HTERT RPE-1 (cell line): ENCODE data around the gene RBM7.

Source experiments
- in situ Hi-C: fragments of 300-500 bp; cut with MboI; formaldehyde crosslinking; loops from 4 replicates; pipeline ENCODE4 v1.14.3; 2020; ENCODE audit warnings: low sequenced_read_pairs

RBM7 gene

DNA sequence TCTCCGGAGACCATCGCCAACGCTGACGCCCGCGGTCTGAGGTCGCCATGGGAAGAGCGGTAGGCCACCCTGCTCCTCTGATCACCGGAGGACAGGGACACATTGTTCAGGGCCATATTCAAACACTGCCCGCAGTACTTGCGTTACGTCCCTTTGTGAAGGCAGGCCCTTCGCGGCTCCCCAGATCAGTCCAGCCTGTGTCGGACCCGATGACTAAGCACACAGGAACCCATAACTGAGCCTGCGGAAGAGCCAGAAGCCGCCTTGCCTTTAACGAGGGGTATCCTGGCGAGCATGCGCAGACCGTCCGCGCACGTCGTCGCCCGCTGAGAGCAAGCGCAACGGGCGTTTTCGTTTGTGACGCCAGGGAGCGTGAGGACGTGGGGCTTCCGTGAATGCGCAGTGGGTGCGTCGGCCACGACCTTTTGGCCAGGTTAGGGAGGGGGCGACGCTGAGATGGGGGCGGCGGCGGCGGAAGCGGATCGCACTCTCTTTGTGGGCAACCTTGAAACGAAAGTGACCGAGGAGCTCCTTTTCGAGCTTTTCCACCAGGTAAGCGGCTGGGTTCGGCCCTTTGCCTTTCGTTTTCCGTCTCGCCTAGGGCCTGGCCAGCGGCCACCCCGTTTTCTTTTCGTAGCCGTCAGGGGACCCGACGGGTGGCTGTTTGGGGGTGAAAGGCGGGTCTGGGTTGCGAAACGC, at the start of gene RBM7, which contains the start of gene C11orf71:
TSS of gene RBM7 (plus strand) at position 451 of the 699 bp plus-strand sequence. CDS start at position 457, 6 bp downstream.
TSS of gene C11orf71 (minus strand) at position 296 of the 699 bp plus-strand sequence. CDS start at position 116, 180 bp downstream.
- in situ Hi-C loops = no loop called here

- in situ Hi-C loops = no loop called here
These were observed 47.0 kb upstream of the RBM7 start for GRCh38 chr11:114353443-114353842.

GRCh38 chr11:114354076-114354475, 46.4 kb upstream of the RBM7 start:
- in situ Hi-C loops = no loop called here

- in situ Hi-C loops = no loop called here
These were observed 41.8 kb upstream of the RBM7 start for GRCh38 chr11:114358716-114359115.

DNA sequence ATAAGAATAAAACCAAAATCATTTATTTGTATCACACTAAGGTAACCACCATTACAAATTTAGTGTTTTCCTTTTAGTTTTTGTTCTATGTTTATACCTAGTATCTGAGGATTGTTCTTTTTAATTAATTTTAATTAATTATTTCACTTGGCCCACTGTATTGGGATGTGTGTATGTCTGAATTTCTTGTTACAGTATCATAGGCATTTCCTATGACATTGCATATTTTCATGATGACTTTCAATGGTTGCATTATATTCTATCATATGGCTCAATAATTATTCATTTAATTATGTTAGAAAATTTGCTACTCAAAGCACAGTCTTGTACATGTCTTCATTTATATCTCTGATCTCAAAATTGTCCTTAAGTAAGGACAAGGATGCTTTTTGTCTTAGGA, 41.1 kb upstream of the RBM7 start:
- in situ Hi-C loops = no loop called here

- in situ Hi-C loops = no loop called here
These were observed 38.1 kb upstream of the RBM7 start for GRCh38 chr11:114362326-114362725.

DNA sequence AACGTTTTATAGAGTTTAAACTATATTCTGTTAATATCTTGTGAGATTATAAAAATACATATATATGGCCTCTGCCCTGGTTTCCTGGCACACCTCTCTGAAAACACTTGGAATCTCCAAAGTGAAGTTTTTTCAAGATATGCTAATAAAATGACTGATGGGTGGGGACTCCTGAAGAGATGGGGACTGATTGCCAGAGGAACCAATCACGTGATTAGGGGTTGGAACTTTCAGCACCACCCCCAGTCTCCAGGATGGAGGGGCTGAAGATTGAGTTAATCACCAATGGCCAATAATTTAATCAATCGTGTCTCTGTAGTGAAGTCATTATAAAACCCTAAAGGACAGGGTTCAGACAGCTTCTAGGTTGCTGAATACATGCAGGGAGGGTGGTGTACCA, 37.5 kb upstream of the RBM7 start:
- in situ Hi-C loops = no loop called here

GRCh38 chr11:114366331-114367243, 33.9 kb upstream of the RBM7 start:
- in situ Hi-C loops = no loop called here

DNA sequence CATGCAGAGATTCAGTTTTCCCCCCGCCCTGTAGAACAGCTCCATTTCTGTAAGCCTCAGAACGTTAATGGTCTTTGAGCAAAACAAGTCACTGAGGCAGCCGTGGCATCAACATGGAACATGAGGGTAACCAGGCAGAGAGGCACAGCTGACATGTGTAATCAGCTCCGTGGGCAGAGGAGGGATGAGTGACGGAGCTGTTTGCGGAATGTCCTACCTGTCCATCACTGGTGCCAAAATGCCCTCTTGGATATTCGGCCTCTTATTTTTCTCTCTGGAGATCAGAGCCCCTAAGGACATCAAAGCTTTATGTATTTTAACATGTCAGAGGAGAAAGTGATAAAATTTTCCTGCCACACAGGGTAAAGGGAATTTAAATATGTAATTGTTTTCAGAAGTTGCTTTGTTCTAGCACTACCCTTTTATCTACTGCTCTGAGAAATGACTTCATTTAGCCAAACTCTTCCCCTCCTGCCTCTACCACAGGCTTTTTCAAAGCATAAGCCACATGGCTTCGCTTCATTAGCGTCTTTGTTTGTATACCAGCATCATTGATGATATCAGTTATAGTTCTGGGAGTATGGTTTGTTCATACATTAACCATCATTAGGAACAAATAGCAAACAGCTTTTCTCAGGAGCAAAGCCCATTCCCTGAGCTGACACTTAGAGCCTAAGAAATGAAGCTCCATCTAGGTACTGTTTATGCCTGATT, 33.1 kb upstream of the RBM7 start:
- in situ Hi-C loops = no loop called here

DNA sequence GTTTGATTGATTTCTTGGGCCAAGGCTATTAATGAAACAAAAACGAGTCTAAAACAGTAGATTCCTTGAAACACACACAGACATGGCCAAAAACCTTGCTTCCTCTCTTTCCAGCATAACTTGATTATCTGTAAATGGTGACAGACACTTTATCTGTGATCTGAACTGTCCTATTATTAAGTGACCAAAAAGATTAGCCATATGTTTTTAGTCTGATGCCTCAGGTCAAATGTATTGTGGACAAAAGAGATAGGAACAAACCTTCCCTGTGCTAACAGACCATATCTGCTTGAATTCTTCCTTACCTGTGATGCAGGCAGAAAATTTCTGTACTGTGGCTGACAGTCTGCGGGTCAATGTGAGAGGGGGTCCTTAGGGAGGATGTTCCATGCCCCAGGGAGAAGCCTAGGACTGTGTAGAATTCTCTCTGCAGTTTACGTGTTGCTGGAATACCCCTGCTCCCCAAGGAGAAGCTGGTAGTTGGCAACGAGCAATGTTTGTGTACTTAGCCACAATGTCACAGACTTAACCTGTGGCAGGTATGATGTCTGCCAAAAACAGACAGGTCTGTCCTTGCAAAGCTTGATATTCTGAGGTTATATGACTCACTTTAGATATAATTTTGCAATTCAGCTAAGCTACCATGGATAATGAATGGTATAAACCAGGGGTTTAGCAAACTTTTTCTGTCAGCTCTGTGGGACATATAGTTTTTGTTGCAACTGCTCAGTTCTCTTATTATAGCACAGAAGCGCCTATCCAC, 31.4 kb upstream of the RBM7 start:
- in situ Hi-C loops = no loop called here

GRCh38 chr11:114375052-114375451, 25.4 kb upstream of the RBM7 start:
- in situ Hi-C loops = no loop called here

DNA sequence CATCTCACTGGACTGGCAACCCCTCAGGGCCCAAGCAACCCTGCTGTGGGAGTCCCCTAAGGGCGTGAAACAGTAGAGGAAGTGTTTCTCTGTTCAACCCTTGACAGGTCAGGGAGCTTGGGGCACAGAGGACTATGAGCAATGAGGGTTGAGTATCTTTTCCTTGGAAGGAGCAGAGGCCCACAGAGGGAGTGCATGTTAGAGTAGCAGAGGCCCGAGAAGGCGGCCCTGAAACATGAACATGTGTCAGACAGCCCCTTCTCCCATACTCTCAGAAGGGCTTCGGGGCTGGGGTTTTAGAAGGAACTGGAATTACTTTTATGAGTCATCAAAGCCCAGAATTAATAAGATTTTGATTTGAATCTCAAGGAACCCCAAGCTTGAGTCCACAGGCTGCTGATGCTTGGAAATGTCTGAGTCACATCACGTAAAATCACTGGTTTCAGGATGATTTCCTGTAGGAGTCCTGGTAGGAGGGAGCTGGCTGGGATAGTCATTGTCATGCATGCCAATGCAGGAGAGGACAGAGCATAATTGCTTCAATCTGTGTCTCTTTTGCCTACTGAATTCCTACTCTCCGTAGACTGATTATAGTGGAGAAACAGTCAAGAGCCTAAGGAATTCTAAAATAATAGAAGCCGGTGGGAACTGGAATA, 22.7 kb upstream of the RBM7 start:
- in situ Hi-C loops = no loop called here

DNA sequence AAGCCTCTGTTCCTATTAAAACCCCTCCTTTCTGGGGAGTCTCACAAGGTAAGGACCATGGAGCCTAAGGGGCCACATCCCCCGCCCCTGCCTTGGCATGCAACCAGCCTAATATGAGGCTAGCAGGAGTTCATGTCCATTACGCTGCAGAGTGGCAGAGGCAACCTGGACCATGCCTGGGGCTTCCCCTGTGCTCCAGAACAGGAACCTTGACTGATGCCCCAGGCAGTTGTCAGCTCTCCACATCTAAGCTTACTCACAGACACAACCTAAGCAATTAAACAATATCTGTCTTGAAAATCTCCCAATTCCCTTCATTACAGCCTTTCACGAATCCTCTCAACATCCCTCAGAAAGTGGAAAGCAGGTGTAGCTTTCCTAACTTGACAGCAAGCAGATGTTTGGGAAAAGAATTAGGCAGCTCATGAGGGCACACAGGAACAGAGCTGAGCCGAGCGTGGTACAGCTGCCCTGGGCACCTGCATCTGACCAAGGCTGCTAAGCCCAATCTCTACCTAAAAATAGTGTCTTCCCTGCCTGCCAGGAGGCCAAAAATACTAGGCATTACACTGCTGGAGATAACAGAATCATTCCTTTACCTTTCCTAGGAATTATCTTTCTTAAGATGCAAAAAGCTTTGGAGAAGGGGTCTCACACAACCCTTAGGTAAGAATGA, 20.9 kb upstream of the RBM7 start:
- in situ Hi-C loops = no loop called here

- in situ Hi-C loops = no loop called here
These were observed 18.0 kb upstream of the RBM7 start for GRCh38 chr11:114382509-114382908.

DNA sequence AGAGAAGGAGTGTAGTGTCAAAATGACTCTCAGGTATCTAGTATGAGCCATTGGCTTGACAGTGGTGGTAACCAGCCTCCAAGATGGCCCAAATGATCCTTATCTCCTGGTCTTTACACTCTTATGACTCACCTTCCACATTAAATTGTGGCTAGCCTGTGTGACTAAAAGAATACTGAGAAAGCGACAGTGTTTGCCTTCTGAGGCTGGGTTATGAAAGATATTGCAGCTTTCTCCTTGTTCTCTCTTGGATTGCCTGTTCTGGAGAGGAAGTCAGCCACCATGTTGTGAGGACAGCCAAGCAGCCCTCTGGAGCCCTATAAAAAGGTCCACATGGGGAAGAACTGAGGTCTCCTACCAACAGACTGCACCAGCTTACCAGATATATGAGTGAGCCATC, 16.0 kb upstream of the RBM7 start:
- in situ Hi-C loops = no loop called here

- in situ Hi-C loops = no loop called here
These were observed 14.3 kb upstream of the RBM7 start for GRCh38 chr11:114386131-114386530.

DNA sequence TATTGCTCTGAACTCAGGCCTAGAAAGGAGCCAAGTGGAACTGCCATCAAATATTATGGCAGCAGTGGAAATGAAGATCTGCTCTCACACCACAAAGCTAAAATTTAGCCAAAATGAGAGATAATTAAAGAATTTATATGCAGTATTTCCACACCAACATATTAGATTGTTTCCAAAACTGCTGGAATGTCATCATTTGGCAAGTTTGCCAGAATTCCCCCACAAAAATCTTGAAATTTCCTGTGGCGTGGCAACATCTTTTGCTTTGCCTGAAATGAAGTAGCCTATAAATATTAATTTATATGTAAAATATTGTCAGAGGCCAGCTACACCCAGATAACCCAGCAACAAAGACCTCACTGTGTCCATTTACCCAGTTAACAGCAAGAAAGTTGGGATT, 13.9 kb upstream of the RBM7 start:
- in situ Hi-C loops = no loop called here

GRCh38 chr11:114392735-114393667, 7.5 kb upstream of the RBM7 start:
- in situ Hi-C loops = no loop called here
